Ascending aorta (tissue), 2 donors: ENCODE results near the gene HMOX2. TPM values are rescaled to one million over a fixed set of nuclear protein-coding genes. Genes with fewer than 3 reads are reported as not detected.

Source experiments
- DNase-seq, 2 donors: peaks; one replicate each; pipeline ENCODE4 v3.0.0-alpha.2; 2019; ENCODE audit warnings: low spot score in 2 of 2
- H3K27ac ChIP-seq, 2 donors: fragments of 200-600 bp; sonication (generic); one replicate each; pipeline ENCODE4 v1.5.1; 2016 to 2017; ENCODE audit warnings: mild to moderate bottlenecking in 1 of 2
- H3K27me3 ChIP-seq: fragments of 200-600 bp; sonication (generic); one replicate; pipeline ENCODE4 v1.5.1; 2017
- H3K36me3 ChIP-seq, 2 donors: fragments of 200-600 bp; sonication (generic); one replicate each; pipeline ENCODE4 v1.5.1; 2016
- H3K4me1 ChIP-seq, 2 donors: fragments of 200-600 bp; sonication (generic); one replicate each; pipeline ENCODE4 v1.5.1; 2016 to 2017; ENCODE audit warnings: mild to moderate bottlenecking in 1 of 2
- H3K4me3 ChIP-seq, 2 donors: fragments of 200-600 bp; sonication (generic); one replicate each; pipeline ENCODE4 v1.5.1; 2016 to 2017; ENCODE audit warnings: mild to moderate bottlenecking in 1 of 2
- H3K9me3 ChIP-seq, 2 donors: fragments of 200-600 bp; sonication (generic); one replicate each; pipeline ENCODE4 v1.5.1; 2016
- intact Hi-C: fragments of 100-400 bp; cut with DNase I; formaldehyde crosslinking; loops from one replicate; pipeline ENCODE4 v1.15.1; 2023
- total RNA-seq: library from RNA; depleted of rRNA; stranded (reverse); fragments of >200 nt; gene quantifications from one replicate; pipeline ENCODE4 v1.1.0, GENCODE V29; 2016
- TF ChIP-seq, protein P1 (sequence below), 3 experiments: fragments of 200-600 bp in 2 of 3; fragments of 450-650 bp in 1 of 3; sonication (generic) in 2 of 3; IDR thresholded peaks; one replicate each; pipeline ENCODE4 v1.5.1; 2016 to 2019; ENCODE audit warnings: antibody characterized with exemption in 3 of 3, mild to moderate bottlenecking in 1 of 3, moderate library complexity in 1 of 3

The HMOX2 gene, protein sequence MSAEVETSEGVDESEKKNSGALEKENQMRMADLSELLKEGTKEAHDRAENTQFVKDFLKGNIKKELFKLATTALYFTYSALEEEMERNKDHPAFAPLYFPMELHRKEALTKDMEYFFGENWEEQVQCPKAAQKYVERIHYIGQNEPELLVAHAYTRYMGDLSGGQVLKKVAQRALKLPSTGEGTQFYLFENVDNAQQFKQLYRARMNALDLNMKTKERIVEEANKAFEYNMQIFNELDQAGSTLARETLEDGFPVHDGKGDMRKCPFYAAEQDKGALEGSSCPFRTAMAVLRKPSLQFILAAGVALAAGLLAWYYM
- 36.7 TPM for total RNA-seq

DNA sequence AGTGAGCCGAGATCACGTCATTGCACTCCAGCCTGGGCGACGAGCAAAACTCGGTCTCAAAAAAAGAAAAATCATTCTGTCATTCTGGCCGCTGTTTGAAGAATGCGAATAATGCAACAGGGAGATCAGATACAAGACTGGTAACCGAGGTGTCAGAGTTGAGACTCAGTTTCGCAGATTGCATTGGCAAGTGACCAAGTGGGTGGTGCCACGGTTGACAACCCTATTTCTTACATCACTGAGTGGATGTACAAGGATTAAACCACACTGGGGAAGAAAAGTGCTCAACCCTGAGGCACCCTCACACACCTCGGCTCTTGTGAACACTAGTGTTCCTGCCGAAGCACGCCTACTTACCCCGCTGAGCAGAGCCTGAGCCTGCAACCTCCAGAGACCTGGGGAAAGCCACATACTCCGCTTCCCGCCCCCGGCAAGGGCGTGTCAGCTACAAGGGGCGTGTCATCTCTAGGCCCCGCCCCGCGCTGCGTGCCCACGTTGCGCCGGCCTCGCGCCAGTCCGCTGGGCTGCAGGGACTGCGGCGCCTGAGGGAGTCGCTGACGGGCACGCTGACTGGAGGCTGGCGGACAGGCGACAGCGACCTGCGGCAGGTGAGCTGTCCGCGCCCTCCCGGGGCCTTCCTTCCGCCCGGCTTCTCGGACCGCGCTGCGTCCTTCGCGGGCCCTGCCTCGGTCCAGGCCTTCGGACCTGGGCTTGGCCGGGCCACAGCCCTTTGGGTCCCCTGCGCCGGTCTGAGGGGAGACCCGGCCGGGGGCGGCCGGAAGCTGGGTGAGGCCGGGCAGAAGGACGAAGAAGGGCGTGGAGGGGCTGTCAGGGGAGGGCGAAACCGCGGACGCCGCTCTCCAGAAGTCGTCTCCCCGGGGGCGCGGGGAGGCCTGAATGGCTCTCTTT is at the start of gene HMOX2:
Gene HMOX2, plus strand, starts transcription at position 519 of the 909 bp plus-strand sequence. CDS start 29,127 bp downstream, outside the sequence.
- intact Hi-C loops: loop anchor here (2.0 kb wide), 1 partner anchor 25 kb away; no protein-coding TSS in a partner anchor
- peak within 1 kb of the TSS; percentile 86 to 89 for H3K27ac ChIP-seq

DNA sequence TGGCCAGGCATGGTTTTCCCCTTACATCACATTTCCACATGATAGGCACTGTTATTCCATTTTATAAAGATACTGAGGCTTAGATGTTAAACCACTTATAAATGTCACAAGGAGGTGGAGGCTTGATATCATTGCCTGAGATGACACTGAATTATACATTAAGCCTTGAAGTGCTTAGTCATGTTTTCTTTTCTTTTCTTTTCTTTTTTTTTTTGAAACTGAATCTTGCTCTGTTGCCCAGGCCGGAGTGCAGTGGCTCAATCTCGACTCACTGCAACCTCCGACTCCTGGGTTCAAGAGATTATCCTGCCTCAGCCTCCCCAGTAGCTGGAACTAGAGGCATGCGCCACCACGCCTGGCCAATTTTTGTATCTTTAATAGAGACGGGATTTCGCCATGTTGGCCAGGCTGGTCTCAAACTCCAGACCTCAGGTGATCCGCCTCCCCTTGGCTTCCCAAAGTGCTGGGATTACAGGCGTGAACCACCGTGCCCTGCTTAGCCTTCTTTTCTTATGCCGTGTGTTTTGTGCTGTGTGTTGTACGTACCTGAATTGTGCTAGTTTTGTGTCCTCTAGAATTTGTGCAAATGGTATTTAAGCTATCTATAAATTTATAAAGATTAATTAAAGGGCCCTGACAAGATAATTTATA is 49.4 kb upstream of the HMOX2 start:
- H3K4me3 ChIP-seq: peak overlapping the region; percentile 83 to 85
- TF ChIP-seq, protein P1, sequence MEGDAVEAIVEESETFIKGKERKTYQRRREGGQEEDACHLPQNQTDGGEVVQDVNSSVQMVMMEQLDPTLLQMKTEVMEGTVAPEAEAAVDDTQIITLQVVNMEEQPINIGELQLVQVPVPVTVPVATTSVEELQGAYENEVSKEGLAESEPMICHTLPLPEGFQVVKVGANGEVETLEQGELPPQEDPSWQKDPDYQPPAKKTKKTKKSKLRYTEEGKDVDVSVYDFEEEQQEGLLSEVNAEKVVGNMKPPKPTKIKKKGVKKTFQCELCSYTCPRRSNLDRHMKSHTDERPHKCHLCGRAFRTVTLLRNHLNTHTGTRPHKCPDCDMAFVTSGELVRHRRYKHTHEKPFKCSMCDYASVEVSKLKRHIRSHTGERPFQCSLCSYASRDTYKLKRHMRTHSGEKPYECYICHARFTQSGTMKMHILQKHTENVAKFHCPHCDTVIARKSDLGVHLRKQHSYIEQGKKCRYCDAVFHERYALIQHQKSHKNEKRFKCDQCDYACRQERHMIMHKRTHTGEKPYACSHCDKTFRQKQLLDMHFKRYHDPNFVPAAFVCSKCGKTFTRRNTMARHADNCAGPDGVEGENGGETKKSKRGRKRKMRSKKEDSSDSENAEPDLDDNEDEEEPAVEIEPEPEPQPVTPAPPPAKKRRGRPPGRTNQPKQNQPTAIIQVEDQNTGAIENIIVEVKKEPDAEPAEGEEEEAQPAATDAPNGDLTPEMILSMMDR (IDR thresholded peaks at IDR 0.05): no peak
- peaks cover 5 to 14% of the 10 kb centered on the region in 2 donors for H3K4me1 ChIP-seq
- no peak for DNase-seq
- no peaks in the 10 kb centered on the region for H3K9me3 ChIP-seq
- H3K27me3 ChIP-seq: no peaks in the 10 kb centered on the region
- H3K27ac ChIP-seq: no peak overlapping the region
- peaks cover 0 to 7% of the 10 kb centered on the region in 2 donors for H3K36me3 ChIP-seq
- intact Hi-C loops: no loop called here

More for the DNA sequence above, at the start of gene HMOX2:
- H3K4me1 ChIP-seq: peaks cover 10 to 26% of the 10 kb centered on the region in 2 donors
- H3K27me3 ChIP-seq: no peaks in the 10 kb centered on the region
- peak; percentile 73 to 95 for DNase-seq
- no peaks in the 10 kb centered on the region for H3K36me3 ChIP-seq
- H3K9me3 ChIP-seq: no peaks in the 10 kb centered on the region
- TF ChIP-seq, protein P1 (IDR thresholded peaks at IDR 0.05): peak; percentile 49 to 61 (median 61)
- H3K4me3 ChIP-seq: peak within 1 kb of the TSS; percentile 61 to 93

DNA sequence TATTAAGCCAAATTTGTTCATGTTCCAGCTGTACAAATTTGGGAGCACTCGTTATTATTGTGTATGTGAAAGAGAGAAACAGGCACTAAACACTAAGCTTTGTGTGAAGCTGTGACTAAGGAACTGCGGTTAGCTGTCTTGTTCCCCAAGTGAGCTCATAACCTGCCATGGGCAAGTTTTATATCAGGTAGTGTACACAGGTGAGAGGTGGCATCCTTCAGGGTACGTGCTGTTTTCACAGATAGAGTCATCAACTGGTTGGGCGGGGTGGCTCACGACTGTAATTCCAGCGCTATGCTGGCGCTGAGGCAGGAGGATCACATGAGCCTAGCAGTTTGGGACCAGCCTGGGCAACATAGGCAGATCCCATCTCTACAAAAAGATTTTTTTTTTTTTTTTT is 47.7 kb upstream of the HMOX2 start:
- TF ChIP-seq, protein P1 (IDR thresholded peaks at IDR 0.05): no peak
- H3K36me3 ChIP-seq: peaks cover 0 to 7% of the 10 kb centered on the region in 2 donors
- intact Hi-C loops: no loop called here
- H3K4me3 ChIP-seq: no peak overlapping the region
- no peak overlapping the region for H3K27ac ChIP-seq
- H3K9me3 ChIP-seq: no peaks in the 10 kb centered on the region
- peaks cover 5 to 14% of the 10 kb centered on the region in 2 donors for H3K4me1 ChIP-seq
- DNase-seq: no peak
- H3K27me3 ChIP-seq: no peaks in the 10 kb centered on the region

DNA sequence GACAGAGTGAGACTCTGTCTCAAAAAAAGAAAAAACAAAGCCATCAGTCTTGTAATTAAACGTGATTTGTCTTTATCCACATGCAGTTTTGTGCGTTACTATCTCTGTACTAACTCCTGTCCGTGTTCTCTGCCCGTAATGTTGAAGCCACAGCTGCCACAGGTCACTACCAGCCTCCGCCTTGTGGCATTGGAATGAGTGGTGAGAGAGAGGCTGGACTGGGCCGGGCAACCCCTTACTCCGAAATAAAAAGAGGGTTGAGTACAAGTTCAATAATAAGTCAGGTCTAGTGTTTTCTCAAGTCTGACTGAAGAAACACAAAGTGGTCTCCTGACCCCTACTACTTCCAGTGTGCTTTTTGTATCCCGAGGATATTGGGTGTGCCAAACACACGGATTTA is 45.2 kb upstream of the HMOX2 start:
- Histone ChIP-seq H3K36me3 (peaks cover 7 to 23% of the 10 kb centered on the region in 2 donors), H3K4me1 (peaks cover 5 to 8% of the 10 kb centered on the region in 2 donors), H3K27me3 (no peaks in the 10 kb centered on the region), H3K9me3 (no peaks in the 10 kb centered on the region), H3K4me3 (no peak overlapping the region), H3K27ac (no peak overlapping the region)
- intact Hi-C loops: no loop called here
- TF ChIP-seq, protein P1 (IDR thresholded peaks at IDR 0.05): no peak
- DNase-seq: no peak

DNA sequence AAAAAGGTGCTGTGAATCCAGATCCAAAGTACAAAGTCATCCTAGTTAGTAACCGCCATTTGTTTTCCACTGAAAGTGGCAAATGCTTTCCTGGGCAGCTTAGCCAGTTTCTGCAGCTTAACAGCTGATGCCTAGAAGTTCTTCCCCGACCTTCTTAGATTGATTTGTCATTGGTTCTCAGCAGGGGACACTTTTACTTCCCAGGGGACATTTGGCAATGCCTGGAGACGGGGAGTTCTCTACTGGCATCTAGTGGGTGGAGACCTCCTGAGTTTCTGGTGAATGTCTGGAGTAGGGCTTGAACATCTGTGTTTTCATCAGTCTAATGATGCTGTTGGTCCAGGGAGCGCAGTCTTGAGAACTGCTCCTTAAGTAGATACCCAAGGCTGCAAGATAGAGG is 43.0 kb upstream of the HMOX2 start:
- intact Hi-C loops: no loop called here
- no peak for DNase-seq
- H3K27me3 ChIP-seq: no peaks in the 10 kb centered on the region
- TF ChIP-seq, protein P1 (IDR thresholded peaks at IDR 0.05): no peak
- H3K4me1 ChIP-seq: no peaks in the 10 kb centered on the region
- peaks cover 25 to 44% of the 10 kb centered on the region in 2 donors for H3K36me3 ChIP-seq
- no peaks in the 10 kb centered on the region for H3K9me3 ChIP-seq
- no peak overlapping the region for H3K4me3 ChIP-seq
- H3K27ac ChIP-seq: no peak overlapping the region
